Measurements from ENCODE around the gene MBD3L2. TPM values are rescaled to one million over a fixed set of nuclear protein-coding genes. Genes with fewer than 3 reads are reported as not detected.
"Not testable (repeated sequence)": the region's sequence is repeated elsewhere in the genome, so short reads cannot be mapped to it uniquely, and the experiment has no call there.

Gene MBD3L2
- total RNA-seq, 1 donor from 2014 or later, result not detected

- not testable (repeated sequence) for DNase-seq (ENCODE audit: low read depth, low spot score)
Observed at GRCh38 chr19:7059977-7060376, 10.9 kb downstream of the MBD3L2 start.

- DNase-seq (ENCODE audit: low read depth, low spot score), result no peak
Observed at GRCh38 chr19:7063339-7063738, 14.2 kb downstream of the MBD3L2 start.

- DNase-seq (ENCODE audit: low read depth, low spot score), result no peak
Observed at GRCh38 chr19:7063764-7064418, 14.8 kb downstream of the MBD3L2 start.

- not testable (repeated sequence) for DNase-seq (ENCODE audit: low read depth, low spot score)
Observed at GRCh38 chr19:7067122-7067521, 18.0 kb downstream of the MBD3L2 start.

GRCh38 chr19:7067716-7068115 lies 18.6 kb downstream of the MBD3L2 start:
- no peak for DNase-seq (ENCODE audit: low read depth, low spot score)

- DNase-seq (ENCODE audit: low read depth, low spot score), result no peak
Observed at GRCh38 chr19:7068599-7068998, 19.5 kb downstream of the MBD3L2 start.

- DNase-seq (ENCODE audit: low read depth, low spot score), result peak; percentile 87
Observed at GRCh38 chr19:7069042-7069903, 20.2 kb downstream of the MBD3L2 start, which contains the start of gene ZNF557. TSS of gene ZNF557 (plus strand) at chr19:7069703. CDS start at chr19:7075075, 5,372 bp downstream.

- DNase-seq (ENCODE audit: low read depth, low spot score), result no peak
Observed at GRCh38 chr19:7069904-7070226, 20.7 kb downstream of the MBD3L2 start.

GRCh38 chr19:7072541-7072940 lies 23.4 kb downstream of the MBD3L2 start:
- no peak for DNase-seq (ENCODE audit: low read depth, low spot score)

GRCh38 chr19:7074705-7075282 lies 25.7 kb downstream of the MBD3L2 start:
- DNase-seq (ENCODE audit: low read depth, low spot score), result no peak

GRCh38 chr19:7076151-7076550 lies 27.0 kb downstream of the MBD3L2 start:
- no peak for DNase-seq (ENCODE audit: low read depth, low spot score)

GRCh38 chr19:7078008-7078407 lies 28.9 kb downstream of the MBD3L2 start:
- DNase-seq (ENCODE audit: low read depth, low spot score), result no peak

- DNase-seq (ENCODE audit: low read depth, low spot score), result no peak
Observed at GRCh38 chr19:7083076-7083956, 34.2 kb downstream of the MBD3L2 start.

- no peak for DNase-seq (ENCODE audit: low read depth, low spot score)
Observed at GRCh38 chr19:7088999-7089398, 39.9 kb downstream of the MBD3L2 start.

GRCh38 chr19:7098096-7098495 lies 49.0 kb downstream of the MBD3L2 start:
- DNase-seq (ENCODE audit: low read depth, low spot score), result no peak

- peak; percentile 71 for DNase-seq (ENCODE audit: low read depth, low spot score)
Observed at GRCh38 chr19:7098701-7099596, 49.8 kb downstream of the MBD3L2 start.

GRCh38 chr19:7099597-7099921 lies 50.4 kb downstream of the MBD3L2 start:
- DNase-seq (ENCODE audit: low read depth, low spot score), result no peak

Measured in pulmonary artery endothelial cell (primary cell).